HFF-Myc (cell line): ENCODE results near the gene AKT3.

Experiments used
- DNase-seq: peaks from one replicate; pipeline ENCODE4 v3.0.0-alpha.2; 2011; ENCODE audit warnings: low read depth; ENCODE audit errors: extremely low read depth
- H3K4me3 ChIP-seq: replicated peaks from 2 replicates; pipeline ENCODE4 v1.5.1; 2011; ENCODE audit warnings: low read depth, mild to moderate bottlenecking, control low read depth, low read length
- CTCF ChIP-seq: IDR thresholded peaks from 2 replicates; pipeline ENCODE4 v1.5.1; 2012; ENCODE audit warnings: mild to moderate bottlenecking, low read depth, low read length, control low read depth; ENCODE audit errors: missing control alignments

The AKT3 gene

GRCh38 chr1:243558576-243558975, 291.5 kb downstream of the AKT3 start:
- TF ChIP-seq CTCF: no peak
- no peak for DNase-seq
- H3K4me3 ChIP-seq: no peak overlapping the region

- no peak overlapping the region for H3K4me3 ChIP-seq
- DNase-seq: no peak
- TF ChIP-seq CTCF: no peak
These were observed 292.2 kb downstream of the AKT3 start for GRCh38 chr1:243557866-243558265.

GRCh38 chr1:243554686-243555085, 295.4 kb downstream of the AKT3 start:
- DNase-seq: no peak
- TF ChIP-seq CTCF: no peak
- no peak overlapping the region for H3K4me3 ChIP-seq

- no peak for TF ChIP-seq CTCF
- DNase-seq: no peak
- no peak overlapping the region for H3K4me3 ChIP-seq
These were observed 297.0 kb downstream of the AKT3 start for GRCh38 chr1:243553090-243553489.

- DNase-seq: no peak
- no peak for TF ChIP-seq CTCF
These were observed 299.8 kb downstream of the AKT3 start for GRCh38 chr1:243550276-243550675.

GRCh38 chr1:243549791-243550190, 300.3 kb downstream of the AKT3 start:
- DNase-seq: no peak
- TF ChIP-seq CTCF: no peak
- H3K4me3 ChIP-seq: no peak overlapping the region

More at GRCh38 chr1:243550276-243550675, 299.8 kb downstream of the AKT3 start:
- no peak overlapping the region for H3K4me3 ChIP-seq

- H3K4me3 ChIP-seq: no peak overlapping the region
- no peak for DNase-seq
- TF ChIP-seq CTCF: no peak
These were observed 300.9 kb downstream of the AKT3 start for GRCh38 chr1:243549108-243549507.
